NCI-H526 treated with DMSO at 0.1 percent for 48 hours (cell line): ENCODE data around the gene CROCC2.

Experiments used
- DNase-seq: peaks from one replicate; lab custom pipeline; 2025; lab: John Stamatoyannopoulos, UW

The CROCC2 gene

GRCh38 chr2:240906141-240906910, at the start of gene CROCC2:
Gene CROCC2 (plus strand): TSS chr2:240906336. CDS start chr2:240906514, 178 bp downstream.
- peak; percentile 15 for DNase-seq

- DNase-seq = no peak
Observed at GRCh38 chr2:240857039-240858008, 48.8 kb upstream of the CROCC2 start.

DNA sequence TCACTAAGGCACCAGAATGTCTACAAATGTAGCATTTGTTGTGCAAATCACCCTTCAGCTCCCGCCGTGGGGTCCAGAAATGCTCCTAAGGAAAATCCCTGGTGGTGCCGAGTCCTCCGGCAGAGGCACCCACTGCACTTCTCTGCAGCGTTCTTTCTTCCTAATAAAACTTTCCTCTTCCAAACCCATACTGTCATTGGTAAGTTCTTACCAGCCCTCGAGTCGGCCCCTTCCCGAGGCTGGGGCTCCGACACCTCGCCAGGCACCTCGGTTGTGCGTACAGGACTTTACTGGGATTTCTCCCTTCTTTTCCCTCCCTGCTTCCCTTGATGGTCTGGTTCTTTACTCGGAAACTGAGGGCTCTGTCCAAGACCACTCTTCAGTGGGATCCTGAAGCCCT, 47.8 kb upstream of the CROCC2 start:
- DNase-seq = no peak

- no peak for DNase-seq
Observed at GRCh38 chr2:240858871-240859270, 47.3 kb upstream of the CROCC2 start.

- no peak for DNase-seq
Observed at GRCh38 chr2:240861547-240861946, 44.6 kb upstream of the CROCC2 start.

GRCh38 chr2:240864475-240864874, 41.7 kb upstream of the CROCC2 start:
- no peak for DNase-seq

- DNase-seq = no peak
Observed at GRCh38 chr2:240865391-240865790, 40.7 kb upstream of the CROCC2 start.

GRCh38 chr2:240868286-240869108, 37.6 kb upstream of the CROCC2 start, which contains the start of gene AGXT:
Gene AGXT (plus strand): TSS chr2:240868824. CDS start chr2:240868866, 42 bp downstream.
- no peak for DNase-seq

GRCh38 chr2:240869109-240869955, 36.8 kb upstream of the CROCC2 start:
- DNase-seq = no peak

GRCh38 chr2:240869956-240870875, 35.9 kb upstream of the CROCC2 start:
- DNase-seq = no peak

DNA sequence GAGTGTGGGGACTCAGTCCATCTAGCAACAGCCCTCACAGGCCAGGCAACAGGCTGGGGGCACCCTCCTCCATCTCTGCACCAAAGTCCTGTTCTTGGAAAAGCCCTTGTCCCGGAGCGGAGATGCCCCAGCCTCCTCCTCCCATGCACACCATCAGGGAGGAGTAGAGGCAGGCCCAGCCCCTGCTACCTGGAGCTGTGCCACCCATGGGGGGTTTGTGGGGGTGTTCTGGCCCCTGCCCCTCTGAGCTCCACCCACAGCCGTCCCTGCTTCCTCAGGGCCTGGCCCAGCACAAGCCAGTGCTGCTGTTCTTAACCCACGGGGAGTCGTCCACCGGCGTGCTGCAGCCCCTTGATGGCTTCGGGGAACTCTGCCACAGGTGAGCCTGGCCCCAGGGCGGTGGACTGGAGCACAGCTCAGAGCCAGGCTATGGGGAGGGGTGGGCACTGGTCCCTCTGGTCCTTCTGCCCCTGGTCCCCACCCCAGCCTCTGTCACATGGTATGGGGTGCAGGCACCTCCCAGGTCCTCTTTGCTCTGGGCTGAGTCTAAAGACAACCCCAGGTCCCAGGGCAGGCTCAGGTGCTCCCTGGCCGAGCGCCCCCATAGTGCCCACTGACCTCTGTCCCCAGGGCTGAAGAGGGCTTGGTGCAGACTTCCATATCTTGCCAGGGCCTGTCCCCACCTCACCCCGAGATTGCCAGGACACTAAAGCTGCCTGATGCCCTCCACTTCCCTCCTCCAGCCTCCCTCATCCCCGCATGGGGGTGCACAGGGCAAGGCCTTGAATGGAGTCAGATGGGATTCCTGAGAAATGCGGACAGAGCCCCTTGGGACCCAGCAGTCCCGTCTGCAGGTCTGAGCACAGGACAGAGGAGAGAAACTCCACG, 34.8 kb upstream of the CROCC2 start:
- no peak for DNase-seq

DNA sequence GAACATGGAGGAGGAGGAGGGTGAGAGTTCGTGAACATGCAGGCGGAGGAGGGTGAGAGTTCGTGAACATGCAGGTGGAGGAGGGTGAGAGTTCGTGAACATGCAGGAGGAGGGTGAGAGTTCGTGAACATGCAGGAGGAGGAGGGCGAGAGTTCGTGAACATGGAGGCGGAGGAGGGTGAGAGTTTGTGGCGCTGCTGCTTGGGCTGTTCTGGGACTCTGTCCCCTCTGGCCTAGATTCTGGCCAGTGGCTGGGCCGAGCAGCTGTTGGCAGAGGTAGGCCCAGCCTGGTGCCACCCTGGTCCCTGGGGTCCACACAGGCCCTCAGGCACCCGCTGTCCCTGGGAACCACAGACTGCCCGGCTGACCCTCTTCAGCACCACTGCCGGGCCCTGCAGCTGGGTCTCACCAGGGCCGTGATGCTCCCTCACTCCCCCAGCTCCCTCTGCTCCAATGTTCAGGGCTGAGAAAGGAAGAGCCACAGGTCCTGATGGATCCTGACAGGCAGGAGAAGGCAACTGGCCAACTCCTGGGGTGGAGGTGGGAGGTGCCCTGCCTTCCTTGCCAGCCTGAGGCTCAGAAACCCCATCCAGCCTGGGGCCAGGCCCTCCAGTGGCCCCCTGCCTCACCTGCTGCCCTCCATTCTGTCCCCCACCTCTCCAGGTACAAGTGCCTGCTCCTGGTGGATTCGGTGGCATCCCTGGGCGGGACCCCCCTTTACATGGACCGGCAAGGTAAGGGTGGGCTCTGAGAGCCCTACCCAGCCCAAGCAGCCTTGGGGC, 33.6 kb upstream of the CROCC2 start:
- DNase-seq = no peak

DNA sequence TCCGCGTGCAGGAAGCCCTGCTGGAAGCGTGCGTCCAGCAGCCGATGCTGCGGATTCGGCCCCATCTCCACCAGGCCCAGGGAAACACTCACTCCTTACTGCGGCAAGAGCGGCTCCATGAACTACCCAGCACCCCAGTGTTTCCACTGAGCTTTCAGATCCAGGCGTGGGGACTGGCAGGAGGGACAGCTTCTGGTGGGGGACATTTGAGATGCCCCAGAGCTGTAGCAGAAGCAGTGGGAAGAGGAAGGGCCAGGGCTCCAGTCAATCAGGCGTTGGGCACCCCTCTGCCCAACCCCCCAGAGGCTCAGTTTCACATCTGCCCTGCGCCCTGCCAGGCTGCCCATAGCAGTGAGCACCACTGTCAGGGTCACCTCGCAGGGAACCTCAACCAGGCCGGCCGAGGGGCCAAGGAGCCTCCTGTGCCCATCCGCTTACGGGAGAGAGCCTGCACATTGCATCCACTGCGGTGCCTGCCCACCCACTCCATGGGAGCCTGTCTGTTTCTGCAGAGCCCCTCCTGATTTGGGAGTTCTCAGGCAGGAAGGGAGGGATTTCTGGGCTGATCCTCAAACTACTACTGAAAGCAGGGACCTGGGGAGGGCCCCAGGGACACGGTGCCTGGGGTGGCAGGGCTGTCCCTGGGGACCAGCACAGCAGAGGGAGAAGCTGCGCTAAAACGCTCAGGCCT, 32.9 kb upstream of the CROCC2 start:
- no peak for DNase-seq

DNA sequence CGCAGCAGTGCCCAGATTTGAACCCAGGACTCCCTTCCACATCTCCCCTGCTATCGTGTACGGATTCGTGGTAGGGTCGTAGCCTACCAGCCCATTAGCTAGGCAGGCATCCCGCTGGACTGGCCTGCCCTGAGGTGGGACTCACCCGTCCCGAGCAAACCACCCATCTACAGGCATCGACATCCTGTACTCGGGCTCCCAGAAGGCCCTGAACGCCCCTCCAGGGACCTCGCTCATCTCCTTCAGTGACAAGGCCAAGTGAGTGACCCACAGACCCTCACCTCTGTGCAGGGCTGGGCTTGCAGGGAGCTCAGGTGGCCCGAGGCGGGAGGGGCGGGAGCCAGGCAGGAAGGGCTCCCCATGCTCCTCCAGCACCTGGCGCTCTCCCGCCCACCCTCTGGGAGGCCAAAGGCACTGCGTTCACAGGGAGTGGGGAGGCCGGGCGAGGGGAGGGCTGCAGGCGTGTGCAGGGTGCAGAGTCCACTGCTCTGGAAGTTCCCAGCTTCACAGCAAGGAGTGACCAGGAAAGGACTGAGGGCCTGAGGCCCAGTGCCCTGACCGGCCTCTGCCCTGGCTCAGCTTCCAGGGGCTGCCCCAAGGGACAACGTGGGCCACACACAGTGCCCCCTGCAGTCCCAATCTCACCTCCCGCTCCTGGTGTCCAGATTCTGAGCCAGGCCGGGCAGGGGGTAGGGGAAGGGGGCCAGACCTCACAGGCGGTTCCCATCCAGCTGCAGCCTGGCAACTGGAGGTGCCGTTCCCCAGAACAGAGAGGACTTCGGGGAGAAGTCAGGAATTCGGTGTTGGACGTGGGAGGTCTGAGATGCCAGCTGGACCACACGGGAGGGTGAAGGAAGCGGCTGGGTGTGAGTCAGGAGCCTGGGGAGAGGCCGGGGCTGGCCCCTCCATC, 32.1 kb upstream of the CROCC2 start:
- no peak for DNase-seq

- DNase-seq = no peak
Observed at GRCh38 chr2:240874715-240875227, 31.4 kb upstream of the CROCC2 start.
